HEK293 (cell line): ENCODE data around the gene AKAP9.

Experiments
- CTCF ChIA-PET: fragments of 350-600 bp; formaldehyde crosslinking; extraction: SDS; loops from one replicate; lab custom pipeline; 2021; ENCODE audit warnings: antibody characterized with exemption; lab: Yijun Ruan, JAX
- POLR2A ChIA-PET: fragments of 300-600 bp; formaldehyde crosslinking; extraction: SDS; loops from one replicate; lab custom pipeline; 2020; ENCODE audit warnings: antibody characterized with exemption, inconsistent platforms; lab: Yijun Ruan, JAX
- H3K27ac ChIP-seq: fragments of 200-500 bp; sonication (Bioruptor generic); 2 replicates; pipeline ENCODE4 v1.5.1; 2014; ENCODE audit warnings: low read depth, low read length, control low read depth, inconsistent platforms; ENCODE audit errors: extremely low read depth
- H3K36me3 ChIP-seq, 2 experiments: fragments of 200-500 bp in 1 of 2; sonication (Bioruptor generic) in 1 of 2; 1 replicate in 1 of 2; 2 replicates in 1 of 2; pipeline ENCODE4 v1.5.1; 2014 to 2017; ENCODE audit warnings: inconsistent platforms in 2 of 2, low read length in 2 of 2; ENCODE audit not compliant: control insufficient read depth in 2 of 2, insufficient read depth in 1 of 2
- H3K4me1 ChIP-seq: fragments of 200-500 bp; sonication (Bioruptor generic); 2 replicates; pipeline ENCODE4 v1.5.1; 2014; ENCODE audit warnings: mild to moderate bottlenecking, low read length, inconsistent platforms; ENCODE audit not compliant: control insufficient read depth, insufficient read depth
- H3K4me3 ChIP-seq: 2 replicates; pipeline ENCODE4 v1.5.1; 2011; ENCODE audit warnings: low read depth, mild to moderate bottlenecking, control low read depth, low read length, moderate library complexity
- H3K9me3 ChIP-seq: fragments of 200-500 bp; sonication (Bioruptor generic); 2 replicates; pipeline ENCODE4 v1.5.1; 2014; ENCODE audit warnings: low read depth, low read length, inconsistent platforms; ENCODE audit not compliant: control insufficient read depth, insufficient read depth
- HOXA7 ChIP-seq: sonication (generic); formaldehyde crosslinking; IDR thresholded peaks from 2 replicates; pipeline ENCODE4 v1.8.1; 2022; ENCODE audit warnings: missing genetic modification reagents, borderline replicate concordance
- SETDB1 ChIP-seq: IDR thresholded peaks from one replicate; pipeline ENCODE4 v1.6.1; 2017; ENCODE audit warnings: mild to moderate bottlenecking, low read length, moderate library complexity, mixed read lengths; ENCODE audit not compliant: insufficient read length
- SP2 ChIP-seq: fragments of 450-650 bp; formaldehyde crosslinking; IDR thresholded peaks from 2 replicates; pipeline ENCODE4 v1.5.1; 2016; ENCODE audit warnings: missing biosample characterization, missing genetic modification characterization
- ZNF140 ChIP-seq: fragments of 450-650 bp; formaldehyde crosslinking; IDR thresholded peaks from 2 replicates; pipeline ENCODE4 v1.5.1; 2016; ENCODE audit warnings: missing biosample characterization, missing genetic modification characterization
- ZNF146 ChIP-seq: fragments of 450-650 bp; formaldehyde crosslinking; IDR thresholded peaks from 2 replicates; pipeline ENCODE4 v1.5.1; 2016; ENCODE audit warnings: missing biosample characterization, missing genetic modification characterization
- ZNF157 ChIP-seq: fragments of 450-650 bp; formaldehyde crosslinking; IDR thresholded peaks from 2 replicates; pipeline ENCODE4 v1.5.1; 2016; ENCODE audit warnings: missing biosample characterization, missing genetic modification characterization
- ZNF169 ChIP-seq: fragments of 450-650 bp; formaldehyde crosslinking; IDR thresholded peaks from 2 replicates; pipeline ENCODE4 v1.5.1; 2016; ENCODE audit warnings: missing biosample characterization, missing genetic modification characterization
- ZNF184 ChIP-seq: fragments of 450-650 bp; IDR thresholded peaks from 2 replicates; pipeline ENCODE4 v1.5.1; 2018; ENCODE audit warnings: missing biosample characterization, mild to moderate bottlenecking, missing genetic modification characterization
- ZNF211 ChIP-seq: fragments of 450-650 bp; formaldehyde crosslinking; IDR thresholded peaks from 2 replicates; pipeline ENCODE4 v1.5.1; 2016; ENCODE audit warnings: low read depth, missing biosample characterization, missing genetic modification characterization
- ZNF221 ChIP-seq: fragments of 450-650 bp; formaldehyde crosslinking; IDR thresholded peaks from 2 replicates; pipeline ENCODE4 v1.5.1; 2017; ENCODE audit warnings: missing biosample characterization, missing genetic modification characterization, borderline replicate concordance
- ZNF23 ChIP-seq: fragments of 450-650 bp; formaldehyde crosslinking; IDR thresholded peaks from 2 replicates; pipeline ENCODE4 v1.5.1; 2016; ENCODE audit warnings: missing biosample characterization, missing genetic modification characterization, borderline replicate concordance
- ZNF239 ChIP-seq: fragments of 450-650 bp; formaldehyde crosslinking; IDR thresholded peaks from 2 replicates; pipeline ENCODE4 v1.5.1; 2016; ENCODE audit warnings: missing biosample characterization, missing genetic modification characterization
- ZNF354C ChIP-seq: fragments of 450-650 bp; formaldehyde crosslinking; IDR thresholded peaks from 2 replicates; pipeline ENCODE4 v1.5.1; 2016; ENCODE audit warnings: missing biosample characterization, missing genetic modification characterization, low read depth, borderline replicate concordance
- ZNF37A ChIP-seq: fragments of 450-650 bp; IDR thresholded peaks from 2 replicates; pipeline ENCODE4 v1.5.1; 2018; ENCODE audit warnings: missing biosample characterization, missing genetic modification characterization
- ZNF391 ChIP-seq: fragments of 450-650 bp; formaldehyde crosslinking; IDR thresholded peaks from 2 replicates; pipeline ENCODE4 v1.5.1; 2016; ENCODE audit warnings: low read depth, missing biosample characterization, missing genetic modification characterization, borderline replicate concordance
- ZNF433 ChIP-seq: fragments of 450-650 bp; formaldehyde crosslinking; IDR thresholded peaks from 2 replicates; pipeline ENCODE4 v1.5.1; 2016; ENCODE audit warnings: missing biosample characterization, missing genetic modification characterization, low read depth
- ZNF514 ChIP-seq: fragments of 450-650 bp; formaldehyde crosslinking; IDR thresholded peaks from 2 replicates; pipeline ENCODE4 v1.5.1; 2016; ENCODE audit warnings: missing biosample characterization, missing genetic modification characterization
- ZNF530 ChIP-seq: fragments of 450-650 bp; formaldehyde crosslinking; IDR thresholded peaks from 2 replicates; pipeline ENCODE4 v1.5.1; 2016; ENCODE audit warnings: low read depth, missing biosample characterization, missing genetic modification characterization
- ZNF560 ChIP-seq: fragments of 450-650 bp; formaldehyde crosslinking; IDR thresholded peaks from 2 replicates; pipeline ENCODE4 v1.5.1; 2017; ENCODE audit warnings: missing biosample characterization, missing genetic modification characterization, borderline replicate concordance
- ZNF561 ChIP-seq: fragments of 450-650 bp; IDR thresholded peaks from 2 replicates; pipeline ENCODE4 v1.5.1; 2018; ENCODE audit warnings: missing biosample characterization, missing genetic modification characterization, borderline replicate concordance
- ZNF585B ChIP-seq: fragments of 450-650 bp; formaldehyde crosslinking; IDR thresholded peaks from 2 replicates; pipeline ENCODE4 v1.5.1; 2016; ENCODE audit warnings: missing biosample characterization, missing genetic modification characterization
- ZNF596 ChIP-seq: fragments of 450-650 bp; IDR thresholded peaks from 2 replicates; pipeline ENCODE4 v1.5.0; 2018; ENCODE audit warnings: missing biosample characterization, mild to moderate bottlenecking, missing genetic modification characterization, moderate library complexity
- ZNF664 ChIP-seq: fragments of 450-650 bp; formaldehyde crosslinking; IDR thresholded peaks from 2 replicates; pipeline ENCODE4 v1.5.1; 2016; ENCODE audit warnings: missing biosample characterization, missing genetic modification characterization
- ZNF837 ChIP-seq: fragments of 450-650 bp; formaldehyde crosslinking; IDR thresholded peaks from 2 replicates; pipeline ENCODE4 v1.5.1; 2016; ENCODE audit warnings: missing biosample characterization, missing genetic modification characterization
- ZSCAN30 ChIP-seq: fragments of 450-650 bp; IDR thresholded peaks from 2 replicates; pipeline ENCODE4 v1.5.1; 2018; ENCODE audit warnings: missing biosample characterization, mild to moderate bottlenecking, missing genetic modification characterization, moderate library complexity
- TF ChIP-seq, protein P1 (sequence below): IDR thresholded peaks from 2 replicates; pipeline ENCODE4 v1.6.1; 2011; ENCODE audit warnings: mild to moderate bottlenecking, low read depth, low read length, borderline replicate concordance
- TF ChIP-seq, protein P2 (sequence below): fragments of 450-650 bp; formaldehyde crosslinking; IDR thresholded peaks from 2 replicates; pipeline ENCODE4 v1.5.1; 2016; ENCODE audit warnings: missing biosample characterization, missing genetic modification characterization
- TF ChIP-seq, protein P3 (sequence below): fragments of 450-650 bp; formaldehyde crosslinking; conservative IDR thresholded peaks from 2 replicates; pipeline ENCODE4 v1.5.1; 2016; ENCODE audit warnings: low read depth, missing biosample characterization, missing genetic modification characterization
- TF ChIP-seq, protein P4 (sequence below): fragments of 450-650 bp; formaldehyde crosslinking; IDR thresholded peaks from 2 replicates; pipeline ENCODE4 v1.5.1; 2016; ENCODE audit warnings: missing biosample characterization, missing genetic modification characterization

AKAP9 gene

DNA sequence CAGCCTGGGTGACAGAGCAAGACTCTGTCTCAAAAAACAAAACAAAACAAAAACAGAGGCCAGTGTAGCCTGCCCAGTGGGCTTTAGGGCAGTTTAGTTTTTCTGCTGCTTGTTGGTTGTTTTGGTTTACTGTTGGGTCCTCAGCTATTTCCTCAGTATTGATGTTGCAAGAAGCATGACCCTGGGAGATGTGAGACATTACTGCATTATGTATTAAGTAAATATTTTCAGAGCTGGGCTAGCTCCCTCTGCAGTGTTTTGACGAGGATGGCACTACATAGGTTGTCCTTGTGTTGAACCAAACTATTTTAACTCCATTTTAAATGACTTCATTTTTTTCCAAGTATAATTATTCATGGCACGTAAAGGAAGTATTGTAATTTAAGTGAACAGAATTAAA, 4.8 kb downstream of the AKAP9 start:
- Histone ChIP-seq H3K27ac (no peak overlapping the region), H3K4me3 (no peak overlapping the region)
- CTCF ChIA-PET, result interaction anchor here (2.4 kb wide), 1 partner anchor 65 kb away, joined by 15 read pairs; the partner anchor contains the start of gene MTERF1
- TF ChIP-seq ZNF211 (tag by site-specific recombination) (no peak), ZNF23 (tag by site-specific recombination) (no peak), ZNF37A (tag by site-specific recombination) (no peak), SP2 (tag by site-specific recombination) (no peak), ZNF391 (no peak), ZNF169 (no peak), ZNF837 (no peak), SETDB1 (no peak), ZNF530 (tag by site-specific recombination) (no peak), ZNF184 (tag by site-specific recombination) (no peak), ZNF596 (tag by site-specific recombination) (no peak), ZNF585B (no peak), ZNF664 (tag by site-specific recombination) (no peak), ZNF354C (no peak), ZNF433 (tag by site-specific recombination) (no peak), ZNF560 (tag by site-specific recombination) (no peak), HOXA7 (CRISPR knock-in tag) (no peak)
- TF ChIP-seq, protein P1, sequence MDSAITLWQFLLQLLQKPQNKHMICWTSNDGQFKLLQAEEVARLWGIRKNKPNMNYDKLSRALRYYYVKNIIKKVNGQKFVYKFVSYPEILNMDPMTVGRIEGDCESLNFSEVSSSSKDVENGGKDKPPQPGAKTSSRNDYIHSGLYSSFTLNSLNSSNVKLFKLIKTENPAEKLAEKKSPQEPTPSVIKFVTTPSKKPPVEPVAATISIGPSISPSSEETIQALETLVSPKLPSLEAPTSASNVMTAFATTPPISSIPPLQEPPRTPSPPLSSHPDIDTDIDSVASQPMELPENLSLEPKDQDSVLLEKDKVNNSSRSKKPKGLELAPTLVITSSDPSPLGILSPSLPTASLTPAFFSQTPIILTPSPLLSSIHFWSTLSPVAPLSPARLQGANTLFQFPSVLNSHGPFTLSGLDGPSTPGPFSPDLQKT, result no peak
- TF ChIP-seq, protein P2, sequence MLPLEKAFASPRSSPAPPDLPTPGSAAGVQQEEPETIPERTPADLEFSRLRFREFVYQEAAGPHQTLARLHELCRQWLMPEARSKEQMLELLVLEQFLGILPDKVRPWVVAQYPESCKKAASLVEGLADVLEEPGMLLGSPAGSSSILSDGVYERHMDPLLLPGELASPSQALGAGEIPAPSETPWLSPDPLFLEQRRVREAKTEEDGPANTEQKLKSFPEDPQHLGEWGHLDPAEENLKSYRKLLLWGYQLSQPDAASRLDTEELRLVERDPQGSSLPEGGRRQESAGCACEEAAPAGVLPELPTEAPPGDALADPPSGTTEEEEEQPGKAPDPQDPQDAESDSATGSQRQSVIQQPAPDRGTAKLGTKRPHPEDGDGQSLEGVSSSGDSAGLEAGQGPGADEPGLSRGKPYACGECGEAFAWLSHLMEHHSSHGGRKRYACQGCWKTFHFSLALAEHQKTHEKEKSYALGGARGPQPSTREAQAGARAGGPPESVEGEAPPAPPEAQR (tag by site-specific recombination), result no peak
- TF ChIP-seq, protein P3, sequence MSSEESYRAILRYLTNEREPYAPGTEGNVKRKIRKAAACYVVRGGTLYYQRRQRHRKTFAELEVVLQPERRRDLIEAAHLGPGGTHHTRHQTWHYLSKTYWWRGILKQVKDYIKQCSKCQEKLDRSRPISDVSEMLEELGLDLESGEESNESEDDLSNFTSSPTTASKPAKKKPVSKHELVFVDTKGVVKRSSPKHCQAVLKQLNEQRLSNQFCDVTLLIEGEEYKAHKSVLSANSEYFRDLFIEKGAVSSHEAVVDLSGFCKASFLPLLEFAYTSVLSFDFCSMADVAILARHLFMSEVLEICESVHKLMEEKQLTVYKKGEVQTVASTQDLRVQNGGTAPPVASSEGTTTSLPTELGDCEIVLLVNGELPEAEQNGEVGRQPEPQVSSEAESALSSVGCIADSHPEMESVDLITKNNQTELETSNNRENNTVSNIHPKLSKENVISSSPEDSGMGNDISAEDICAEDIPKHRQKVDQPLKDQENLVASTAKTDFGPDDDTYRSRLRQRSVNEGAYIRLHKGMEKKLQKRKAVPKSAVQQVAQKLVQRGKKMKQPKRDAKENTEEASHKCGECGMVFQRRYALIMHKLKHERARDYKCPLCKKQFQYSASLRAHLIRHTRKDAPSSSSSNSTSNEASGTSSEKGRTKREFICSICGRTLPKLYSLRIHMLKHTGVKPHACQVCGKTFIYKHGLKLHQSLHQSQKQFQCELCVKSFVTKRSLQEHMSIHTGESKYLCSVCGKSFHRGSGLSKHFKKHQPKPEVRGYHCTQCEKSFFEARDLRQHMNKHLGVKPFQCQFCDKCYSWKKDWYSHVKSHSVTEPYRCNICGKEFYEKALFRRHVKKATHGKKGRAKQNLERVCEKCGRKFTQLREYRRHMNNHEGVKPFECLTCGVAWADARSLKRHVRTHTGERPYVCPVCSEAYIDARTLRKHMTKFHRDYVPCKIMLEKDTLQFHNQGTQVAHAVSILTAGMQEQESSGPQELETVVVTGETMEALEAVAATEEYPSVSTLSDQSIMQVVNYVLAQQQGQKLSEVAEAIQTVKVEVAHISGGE (tag by site-specific recombination), result no peak
- TF ChIP-seq, all 188 proteins: peak for 0
- H3K4me1 ChIP-seq, result peaks cover 7% of the 10 kb centered on the region; the same call in 1 of the 2 replicates
- H3K9me3 ChIP-seq, result no peaks in the 10 kb centered on the region
- POLR2A ChIA-PET, result no interaction called here
- no peaks in the 10 kb centered on the region for H3K36me3 ChIP-seq

DNA sequence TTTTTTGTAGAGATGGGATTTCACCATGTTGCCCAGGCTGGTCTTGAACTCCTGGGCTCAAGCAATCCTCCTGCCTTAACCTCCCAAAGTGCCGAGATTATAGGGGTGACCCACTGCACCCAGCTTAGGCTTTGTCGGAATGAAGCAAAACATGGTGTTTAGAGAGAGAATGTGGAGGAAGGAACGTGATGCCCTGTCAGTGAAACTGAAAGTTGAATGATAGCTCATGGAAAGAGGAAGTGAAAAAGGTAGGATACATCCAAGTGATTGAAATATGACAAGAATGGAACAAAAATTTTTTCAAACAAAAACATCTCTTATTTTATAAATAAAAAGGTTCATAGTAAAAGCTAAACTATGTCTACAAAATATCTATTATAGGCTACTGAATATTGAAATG, 5.9 kb downstream of the AKAP9 start:
- TF ChIP-seq SP2 (tag by site-specific recombination), result no peak
- TF ChIP-seq ZSCAN30 (tag by site-specific recombination), result no peak
- TF ChIP-seq ZNF514, result no peak
- TF ChIP-seq ZNF157, result no peak
- no peak for TF ChIP-seq ZNF140 (tag by site-specific recombination)
- no peak for TF ChIP-seq ZNF221 (tag by site-specific recombination)
- no peak for TF ChIP-seq ZNF239 (tag by site-specific recombination)
- no peak for TF ChIP-seq ZNF146 (tag by site-specific recombination)
- TF ChIP-seq, protein P4, sequence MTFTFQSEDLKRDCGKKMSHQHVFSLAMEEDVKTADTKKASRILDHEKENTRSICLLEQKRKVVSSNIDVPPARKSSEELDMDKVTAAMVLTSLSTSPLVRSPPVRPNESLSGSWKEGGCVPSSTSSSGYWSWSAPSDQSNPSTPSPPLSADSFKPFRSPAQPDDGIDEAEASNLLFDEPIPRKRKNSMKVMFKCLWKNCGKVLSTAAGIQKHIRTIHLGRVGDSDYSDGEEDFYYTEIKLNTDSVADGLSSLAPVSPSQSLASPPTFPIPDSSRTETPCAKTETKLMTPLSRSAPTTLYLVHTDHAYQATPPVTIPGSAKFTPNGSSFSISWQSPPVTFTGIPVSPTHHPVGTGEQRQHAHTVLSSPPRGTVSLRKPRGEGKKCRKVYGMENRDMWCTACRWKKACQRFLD (tag by site-specific recombination), result no peak
- TF ChIP-seq ZNF354C, result no peak
- TF ChIP-seq ZNF561 (tag by site-specific recombination), result no peak
- POLR2A ChIA-PET, result interaction anchor here (0.7 kb wide), 1 partner anchor 66 kb away, joined by 3 read pairs; the partner anchor contains the start of gene MTERF1
- CTCF ChIA-PET, result interaction anchor here (0.7 to 2.4 kb wide), 2 partner anchors 66 to 640 kb away, joined by 5 to 15 read pairs; partner anchors contain the start of gene MTERF1

More for the DNA sequence above, 5.9 kb downstream of the AKAP9 start:
- peaks cover 7% of the 10 kb centered on the region; the same call in 1 of the 2 replicates for H3K4me1 ChIP-seq
- no peaks in the 10 kb centered on the region for H3K36me3 ChIP-seq
- no peak overlapping the region for H3K27ac ChIP-seq
- no peaks in the 10 kb centered on the region for H3K9me3 ChIP-seq
- no peak overlapping the region for H3K4me3 ChIP-seq
